H9 (cell line): Measurements from ENCODE around the gene ADRB1. TPM values are rescaled to one million over a fixed set of nuclear protein-coding genes. Genes with fewer than 3 reads are reported as not detected.

Experiments used
- DNase-seq: peaks from one replicate; pipeline ENCODE4 v3.0.0-alpha.2; 2017
- H2AFZ ChIP-seq: one replicate; pipeline ENCODE4 v1.6.1; 2013; ENCODE audit warnings: mild to moderate bottlenecking, low read length, control low read depth, moderate library complexity
- H2AK5ac ChIP-seq: 2 replicates; pipeline ENCODE4 v1.6.1; 2013; ENCODE audit warnings: low read length, control low read depth, mixed read lengths; ENCODE audit not compliant: insufficient read length
- H2BK120ac ChIP-seq: one replicate; pipeline ENCODE4 v1.6.1; 2013; ENCODE audit warnings: low read depth, mild to moderate bottlenecking, low read length, control low read depth, inconsistent platforms; ENCODE audit not compliant: poor library complexity, severe bottlenecking
- H2BK12ac ChIP-seq: 2 replicates; pipeline ENCODE4 v1.6.1; 2013; ENCODE audit warnings: low read length, control low read depth, mixed read lengths, low read depth; ENCODE audit not compliant: insufficient read length
- H2BK15ac ChIP-seq: 2 replicates; pipeline ENCODE4 v1.6.1; 2013; ENCODE audit warnings: low read depth, low read length, control low read depth
- H2BK20ac ChIP-seq: one replicate; pipeline ENCODE4 v1.6.1; 2013; ENCODE audit warnings: low read depth, mild to moderate bottlenecking, low read length, control low read depth, inconsistent platforms; ENCODE audit not compliant: poor library complexity, severe bottlenecking
- H2BK5ac ChIP-seq: 2 replicates; pipeline ENCODE4 v1.6.1; 2013; ENCODE audit warnings: low read length, control low read depth, mixed read lengths; ENCODE audit not compliant: insufficient read length
- H3K14ac ChIP-seq: 2 replicates; pipeline ENCODE4 v1.6.1; 2013; ENCODE audit warnings: low read length, control low read depth; ENCODE audit not compliant: insufficient read depth
- H3K18ac ChIP-seq: 2 replicates; pipeline ENCODE4 v1.6.1; 2013; ENCODE audit warnings: low read depth, mild to moderate bottlenecking, mixed read lengths, low read length, control low read depth; ENCODE audit not compliant: insufficient read length
- H3K23ac ChIP-seq: 2 replicates; pipeline ENCODE4 v1.6.1; 2013; ENCODE audit warnings: low read length, control low read depth, mixed read lengths, low read depth; ENCODE audit not compliant: insufficient read length
- H3K23me2 ChIP-seq: 2 replicates; pipeline ENCODE4 v1.6.1; 2013; ENCODE audit warnings: low read depth, mild to moderate bottlenecking, mixed read lengths, low read length, control low read depth; ENCODE audit not compliant: insufficient read length, poor library complexity, severe bottlenecking
- H3K27ac ChIP-seq: 2 replicates; pipeline ENCODE4 v1.5.1; 2013; ENCODE audit warnings: low read length, control low read depth, mixed read lengths, low read depth; ENCODE audit not compliant: insufficient read length
- H3K27me3 ChIP-seq: 2 replicates; pipeline ENCODE4 v1.6.1; 2013; ENCODE audit warnings: low read length, control low read depth, inconsistent platforms; ENCODE audit not compliant: insufficient read depth
- H3K4ac ChIP-seq: 2 replicates; pipeline ENCODE4 v1.6.1; 2013; ENCODE audit warnings: low read depth, mild to moderate bottlenecking, control low read depth, inconsistent platforms, low read length, moderate library complexity
- H3K4me1 ChIP-seq: 2 replicates; pipeline ENCODE4 v1.6.1; 2013; ENCODE audit warnings: low read length, control low read depth, inconsistent platforms; ENCODE audit not compliant: insufficient read depth
- H3K4me2 ChIP-seq: 2 replicates; pipeline ENCODE4 v1.6.1; 2013; ENCODE audit warnings: low read length, control low read depth, mixed read lengths; ENCODE audit not compliant: insufficient read length, insufficient read depth
- H3K56ac ChIP-seq: 2 replicates; pipeline ENCODE4 v1.6.1; 2013; ENCODE audit warnings: low read depth, mild to moderate bottlenecking, mixed read lengths, low read length, control low read depth; ENCODE audit not compliant: insufficient read length
- H3K79me1 ChIP-seq: 2 replicates; pipeline ENCODE4 v1.6.1; 2013; ENCODE audit warnings: low read depth, mild to moderate bottlenecking, moderate library complexity, low read length, control low read depth, inconsistent platforms; ENCODE audit not compliant: insufficient read depth, poor library complexity, severe bottlenecking
- H3K79me2 ChIP-seq: 2 replicates; pipeline ENCODE4 v1.6.1; 2013; ENCODE audit warnings: low read length, control low read depth, inconsistent platforms; ENCODE audit not compliant: insufficient read depth
- H3K9ac ChIP-seq: 2 replicates; pipeline ENCODE4 v1.6.1; 2013; ENCODE audit warnings: low read length, control low read depth, mixed read lengths; ENCODE audit not compliant: insufficient read length; ENCODE audit errors: extremely low read depth
- H3K9me3 ChIP-seq: one replicate; pipeline ENCODE4 v1.6.1; 2013; ENCODE audit warnings: low read depth, low read length, inconsistent platforms; ENCODE audit not compliant: control insufficient read depth
- H3T11ph ChIP-seq: one replicate; pipeline ENCODE4 v1.6.1; 2013; ENCODE audit warnings: mild to moderate bottlenecking, low read length, control low read depth, inconsistent platforms
- H4K20me1 ChIP-seq: one replicate; pipeline ENCODE4 v1.6.1; 2013; ENCODE audit not compliant: control insufficient read depth, insufficient read length, insufficient read depth
- H4K5ac ChIP-seq: 2 replicates; pipeline ENCODE4 v1.6.1; 2013; ENCODE audit warnings: low read depth, mild to moderate bottlenecking, mixed read lengths, low read length, control low read depth; ENCODE audit not compliant: insufficient read length
- H4K8ac ChIP-seq: replicated peaks from 2 replicates; pipeline ENCODE4 v1.6.1; 2013; ENCODE audit warnings: low read length, control low read depth, mixed read lengths, low read depth; ENCODE audit not compliant: insufficient read length
- H4K91ac ChIP-seq: 2 replicates; pipeline ENCODE4 v1.6.1; 2013; ENCODE audit warnings: low read depth, mild to moderate bottlenecking, moderate library complexity, mixed read lengths, low read length, control low read depth; ENCODE audit not compliant: insufficient read length
- H3K27ac Mint-ChIP-seq, 3 experiments: 2 replicates in 2 of 3; 3 replicates in 1 of 3; pipeline ENCODE4 v1.8.0; 2020 to 2021; ENCODE audit warnings: mixed read lengths in 3 of 3, mild to moderate bottlenecking in 1 of 3, moderate library complexity in 1 of 3
- H3K27me3 Mint-ChIP-seq: 2 replicates; pipeline ENCODE4 v1.8.0; 2021; ENCODE audit warnings: low read depth, mild to moderate bottlenecking, moderate library complexity, mixed read lengths
- H3K36me3 Mint-ChIP-seq, 3 experiments: 2 replicates in 2 of 3; 3 replicates in 1 of 3; pipeline ENCODE4 v1.8.0; 2020 to 2021; ENCODE audit warnings: low read depth in 3 of 3, mixed read lengths in 3 of 3; ENCODE audit not compliant: insufficient read depth in 1 of 3
- H3K4me1 Mint-ChIP-seq, 2 experiments: 2 replicates each; pipeline ENCODE4 v1.8.0; 2020; ENCODE audit warnings: mixed read lengths in 2 of 2
- H3K4me3 Mint-ChIP-seq, 2 experiments: 2 replicates in 1 of 2; 3 replicates in 1 of 2; pipeline ENCODE4 v1.8.0; 2020 to 2021; ENCODE audit warnings: mild to moderate bottlenecking in 2 of 2, mixed read lengths in 2 of 2, moderate library complexity in 1 of 2
- H3K9me3 Mint-ChIP-seq, 2 experiments: 2 replicates in 1 of 2; 3 replicates in 1 of 2; pipeline ENCODE4 v1.8.0; 2020; ENCODE audit warnings: mild to moderate bottlenecking in 2 of 2, mixed read lengths in 2 of 2, moderate library complexity in 1 of 2
- CTCF ChIP-seq: fragments of 200-600 bp; sonication (generic); conservative IDR thresholded peaks from 3 replicates; pipeline ENCODE4 v1.8.0; 2021; ENCODE audit warnings: antibody characterized with exemption, mild to moderate bottlenecking
- WGBS: extraction: QIAGEN DNeasy Blood & Tissue Kit; methylation state at CpG from one replicate; pipeline ENCODE4 v1.1.7; 2013; ENCODE audit warnings: missing lambda C conversion rate, low lambda C conversion rate, mixed read lengths; ENCODE audit not compliant: insufficient read length; ENCODE audit errors: extremely low coverage; 5-methylcytosine and 5-hydroxymethylcytosine counted together
- total RNA-seq: library from RNA; stranded (reverse); gene quantifications from 2 replicates; pipeline ENCODE4 v1.2.1, GENCODE V29; 2021

Gene ADRB1
- total RNA-seq, 1 experiment from 2014 or later, result 0.13 TPM

DNA sequence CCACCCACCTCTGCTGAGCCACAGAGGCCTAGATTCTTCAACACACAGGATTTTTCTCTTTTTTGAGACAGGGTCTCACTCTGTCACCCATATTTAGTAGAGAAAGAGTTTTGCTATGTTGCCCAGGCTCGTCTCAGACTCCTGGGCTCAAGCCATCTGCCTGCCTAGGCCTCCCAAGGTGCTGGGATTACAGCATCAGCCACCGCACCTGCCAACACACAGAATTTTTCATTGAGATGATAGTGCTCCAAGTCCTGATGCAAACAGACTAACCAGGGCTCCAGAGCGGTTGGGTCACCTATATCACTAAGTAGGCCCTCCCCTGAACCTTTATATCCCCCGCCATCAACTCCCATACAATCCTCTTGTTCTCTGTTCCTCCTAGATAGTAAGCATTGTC, 24.4 kb upstream of the ADRB1 start:
- no peak overlapping the region for H4K8ac ChIP-seq
- H2AFZ ChIP-seq, result no peak overlapping the region
- H3K4me1 ChIP-seq, result no peaks in the 10 kb centered on the region
- no peaks in the 10 kb centered on the region for H3K4me1 Mint-ChIP-seq
- H4K5ac ChIP-seq, result no peak overlapping the region
- no peak overlapping the region for H3K23ac ChIP-seq
- no peak overlapping the region for H2BK15ac ChIP-seq
- H3K79me2 ChIP-seq, result no peaks in the 10 kb centered on the region
- no peak overlapping the region for H3K9ac ChIP-seq
- no CpG with 5 or more reads among the region's 4 CpGs for WGBS
- no peaks in the 10 kb centered on the region for H3K27me3 ChIP-seq
- H3K4me3 Mint-ChIP-seq, result no peak overlapping the region
- peaks cover 0 to 7% (median 0%) of the 10 kb centered on the region in 3 experiments; a peak in 1 of 7 replicates for H3K36me3 Mint-ChIP-seq
- no peaks in the 10 kb centered on the region for H4K20me1 ChIP-seq
- peaks cover 10 to 11% of the 10 kb centered on the region in 2 experiments for H3K9me3 Mint-ChIP-seq
- peaks cover 6% of the 10 kb centered on the region; the same call in 1 of the 2 replicates for H3K27me3 Mint-ChIP-seq
- no peak for TF ChIP-seq CTCF
- no peak overlapping the region for H2BK20ac ChIP-seq
- no peak overlapping the region for H3K56ac ChIP-seq
- H3T11ph ChIP-seq, result no peak overlapping the region
- no peak for DNase-seq
- H3K4me2 ChIP-seq, result no peak overlapping the region
- no peak overlapping the region for H4K91ac ChIP-seq
- no peak overlapping the region for H3K27ac Mint-ChIP-seq
- H3K18ac ChIP-seq, result no peak overlapping the region
- no peak overlapping the region for H2BK5ac ChIP-seq
- H3K79me1 ChIP-seq, result no peaks in the 10 kb centered on the region
- no peak overlapping the region for H2AK5ac ChIP-seq
- H2BK12ac ChIP-seq, result no peak overlapping the region
- H3K23me2 ChIP-seq, result no peaks in the 10 kb centered on the region
- no peak overlapping the region for H2BK120ac ChIP-seq
- no peaks in the 10 kb centered on the region for H3K9me3 ChIP-seq
- H3K4ac ChIP-seq, result no peak overlapping the region
- H3K14ac ChIP-seq, result no peak overlapping the region
- H3K27ac ChIP-seq, result no peak overlapping the region
